HT-29 (cell line): ENCODE data around the gene SMYD3. TPM values are rescaled to one million over a fixed set of nuclear protein-coding genes. Genes with fewer than 3 reads are reported as not detected.

ENCODE experiments used
- DNase-seq: peaks from one replicate; pipeline ENCODE4 v3.0.0-alpha.2; 2015; ENCODE audit warnings: low spot score
- total RNA-seq: library from RNA; depleted of rRNA; stranded (reverse); fragments of >200 nt; shearing (Covaris generic); gene quantifications from 2 replicates; pipeline ENCODE4 v1.2.3, GENCODE V29; 2014

SMYD3 gene
- total RNA-seq, 1 experiment from 2014 or later, result 24.3 TPM

DNA sequence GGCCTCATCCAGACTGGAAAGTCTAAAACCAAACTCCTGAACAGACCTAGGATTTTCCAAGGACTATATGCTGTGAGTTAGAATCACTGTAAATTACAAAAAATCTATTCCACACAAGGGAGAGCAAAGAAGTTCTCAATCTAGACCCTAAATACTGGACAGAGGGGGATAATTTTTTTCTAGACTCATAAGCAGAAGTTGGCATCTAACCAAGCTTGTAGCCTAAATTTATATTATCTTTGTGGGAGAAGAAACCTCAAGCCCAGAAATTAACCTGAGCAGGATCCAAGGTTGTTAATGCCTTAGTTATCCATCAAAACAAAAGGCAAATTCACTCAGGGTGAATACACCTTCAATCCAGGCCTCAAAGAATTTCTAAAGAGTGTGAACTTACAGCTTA is 290.2 kb downstream of the SMYD3 start:
- DNase-seq, result no peak

DNA sequence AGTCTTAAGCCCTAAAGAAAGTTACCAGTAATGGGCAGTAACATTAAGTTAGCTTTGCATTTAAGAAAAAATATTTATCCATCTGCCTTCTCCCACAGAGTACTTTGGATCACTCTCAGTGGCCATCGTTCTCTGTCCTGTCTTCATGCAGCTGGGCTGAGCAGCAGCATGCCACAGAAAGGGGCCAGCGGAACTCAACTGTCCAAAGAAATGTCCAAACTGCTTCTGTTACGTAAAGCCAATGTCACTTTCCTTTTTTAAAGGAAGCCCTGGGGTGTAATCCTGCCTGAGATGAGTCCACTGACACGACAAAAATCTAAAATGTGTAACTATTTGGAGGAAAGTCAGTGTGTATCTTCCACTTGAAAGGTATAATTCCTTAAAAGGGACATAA is 291.6 kb downstream of the SMYD3 start:
- no peak for DNase-seq

- DNase-seq, result peak; percentile 16
Observed at GRCh38 chr1:246214708-246215509, 292.2 kb downstream of the SMYD3 start.

- DNase-seq, result no peak
Observed at GRCh38 chr1:246213947-246214346, 293.1 kb downstream of the SMYD3 start.

- DNase-seq, result no peak
Observed at GRCh38 chr1:246213502-246213901, 293.6 kb downstream of the SMYD3 start.

GRCh38 chr1:246213036-246213435 is 294.0 kb downstream of the SMYD3 start:
- no peak for DNase-seq

DNA sequence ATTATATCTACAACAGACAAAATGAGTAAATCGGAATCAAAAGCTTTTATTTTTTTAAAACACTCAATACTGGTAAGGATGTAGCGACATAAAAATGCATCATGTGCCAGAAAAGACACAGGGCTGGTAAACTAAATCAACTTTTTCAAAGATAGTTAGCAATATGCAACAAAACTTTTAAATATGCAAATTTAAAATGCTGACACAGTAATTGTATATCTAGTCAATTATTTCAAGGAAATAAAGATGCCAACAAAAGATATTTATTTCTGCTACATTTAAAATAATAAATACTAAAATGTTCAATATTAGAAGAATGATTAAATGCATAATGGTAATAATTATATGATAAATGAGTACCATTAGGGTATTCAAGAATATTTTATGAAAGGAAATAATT is 295.1 kb downstream of the SMYD3 start:
- DNase-seq, result no peak

- no peak for DNase-seq
Observed at GRCh38 chr1:246210756-246211155, 296.3 kb downstream of the SMYD3 start.

DNA sequence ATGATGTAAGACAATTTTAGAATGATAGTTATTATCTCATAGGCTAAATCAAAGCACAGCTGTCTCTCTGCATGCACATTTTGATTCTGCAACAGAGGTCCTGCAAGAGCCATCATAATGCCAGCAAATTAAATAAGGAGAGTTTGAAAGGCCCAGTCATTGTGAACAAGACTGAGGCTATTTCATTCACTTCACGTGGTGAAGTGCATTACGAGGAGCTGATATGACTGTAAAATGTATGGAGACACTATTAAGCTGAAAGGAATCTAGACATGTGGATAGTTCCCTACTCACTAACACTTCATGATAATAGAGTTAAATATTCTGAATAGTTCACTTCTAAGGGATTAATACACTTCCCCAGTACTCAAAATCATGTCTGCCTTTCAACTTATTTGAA is 299.0 kb downstream of the SMYD3 start:
- DNase-seq, result no peak

GRCh38 chr1:246203180-246203579 is 303.9 kb downstream of the SMYD3 start:
- no peak for DNase-seq

DNA sequence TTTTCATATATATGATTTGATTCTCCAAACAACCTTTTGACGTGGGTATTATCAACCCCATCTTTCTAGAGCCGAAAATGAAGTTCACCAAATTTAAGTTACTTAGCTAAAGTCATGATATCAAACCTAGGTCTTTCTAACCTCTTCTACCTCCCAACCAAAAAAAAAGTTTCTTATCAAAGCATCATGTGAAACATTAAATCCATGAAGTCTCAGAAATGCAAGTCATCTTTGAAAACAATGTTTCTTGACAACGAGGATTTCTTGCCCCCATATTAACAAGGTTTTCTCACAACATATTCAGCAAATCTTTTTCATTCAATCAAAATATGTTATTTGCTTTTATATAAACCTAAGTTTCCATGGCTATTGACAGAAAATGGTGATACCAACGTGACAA is 306.3 kb downstream of the SMYD3 start:
- no peak for DNase-seq

DNA sequence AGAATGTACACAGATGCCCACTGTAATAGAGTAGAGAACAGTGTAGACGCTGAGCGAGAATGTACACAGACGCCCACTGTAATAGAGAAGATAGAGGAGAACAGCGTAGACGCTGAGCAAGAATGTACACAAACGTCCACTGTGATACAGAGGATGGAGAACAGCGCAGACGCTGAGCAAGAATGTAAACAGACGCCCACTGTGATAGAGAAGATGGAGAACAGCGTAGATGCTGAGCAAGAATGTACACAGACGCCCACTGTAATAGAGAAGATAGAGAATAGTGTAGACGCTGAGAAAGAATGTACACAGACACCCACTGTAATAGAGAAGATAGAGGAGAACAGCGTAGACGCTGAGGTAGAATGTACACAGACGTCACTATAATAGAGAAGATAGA is 306.9 kb downstream of the SMYD3 start:
- no peak for DNase-seq

DNA sequence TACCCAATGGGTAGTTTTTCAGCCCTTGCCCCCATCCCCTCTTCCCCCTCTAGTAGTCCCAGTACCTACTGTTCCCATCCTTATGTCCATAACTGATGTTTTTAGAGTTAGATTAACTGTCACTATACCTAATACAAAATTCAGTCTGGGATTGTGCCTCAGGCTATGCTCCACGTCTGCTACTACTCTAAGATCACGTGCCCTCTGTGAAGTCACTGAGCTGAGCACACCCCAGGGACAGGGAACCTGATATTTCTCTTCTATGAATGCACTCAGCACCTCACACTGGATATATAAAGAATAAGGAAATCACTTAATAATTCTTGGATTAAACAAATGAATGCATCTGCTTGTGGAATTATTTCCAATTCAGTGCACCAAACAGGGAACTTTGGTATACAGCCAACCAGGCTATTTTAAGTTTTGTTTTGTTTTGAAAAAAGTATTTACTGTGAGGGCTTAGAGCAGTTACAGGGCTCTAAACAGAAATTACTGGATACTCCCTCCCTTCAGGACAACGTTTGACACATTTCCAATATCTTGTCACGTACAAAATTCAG is 307.9 kb downstream of the SMYD3 start:
- DNase-seq, result no peak

GRCh38 chr1:246198115-246198816 is 308.8 kb downstream of the SMYD3 start:
- no peak for DNase-seq

DNA sequence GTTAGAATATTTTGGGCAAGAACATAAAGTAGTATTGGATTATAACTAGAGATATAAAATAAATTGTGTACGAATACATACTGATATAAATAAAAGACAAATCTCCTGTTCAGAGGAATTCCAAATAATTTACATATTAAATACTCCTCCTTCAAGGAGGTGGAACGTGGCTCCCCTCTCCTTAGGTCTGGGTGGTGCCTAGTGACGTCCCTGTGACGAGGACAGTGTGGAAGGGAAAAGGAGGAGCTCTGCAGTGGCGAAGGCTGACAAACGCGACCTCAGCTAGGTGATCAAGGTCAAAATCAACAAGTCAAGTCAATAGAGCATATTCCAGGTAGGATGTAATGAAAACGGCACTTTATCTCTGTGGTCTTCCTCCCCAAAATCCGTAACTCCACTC is 310.0 kb downstream of the SMYD3 start:
- no peak for DNase-seq

GRCh38 chr1:246195296-246195695 is 311.8 kb downstream of the SMYD3 start:
- DNase-seq, result no peak

- DNase-seq, result no peak
Observed at GRCh38 chr1:246193537-246193936, 313.5 kb downstream of the SMYD3 start.

DNA sequence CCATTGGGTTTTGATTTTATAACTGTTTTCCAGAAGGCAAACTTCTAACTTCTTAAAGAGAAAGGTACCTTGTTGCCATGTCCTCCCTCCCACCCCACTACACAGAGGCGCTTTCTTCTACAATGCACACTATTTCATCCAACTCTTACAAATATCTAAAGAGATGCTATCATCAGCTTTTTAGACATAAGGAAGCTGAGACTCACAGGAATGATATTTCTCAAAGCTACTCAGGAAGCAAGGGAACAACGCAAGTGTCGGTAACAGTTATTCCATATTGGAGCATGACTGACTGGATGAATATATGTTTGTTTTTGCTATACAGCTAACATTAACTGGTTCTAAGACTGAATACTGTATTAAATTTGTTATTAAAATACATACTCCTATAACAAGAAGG is 318.0 kb downstream of the SMYD3 start:
- no peak for DNase-seq

DNA sequence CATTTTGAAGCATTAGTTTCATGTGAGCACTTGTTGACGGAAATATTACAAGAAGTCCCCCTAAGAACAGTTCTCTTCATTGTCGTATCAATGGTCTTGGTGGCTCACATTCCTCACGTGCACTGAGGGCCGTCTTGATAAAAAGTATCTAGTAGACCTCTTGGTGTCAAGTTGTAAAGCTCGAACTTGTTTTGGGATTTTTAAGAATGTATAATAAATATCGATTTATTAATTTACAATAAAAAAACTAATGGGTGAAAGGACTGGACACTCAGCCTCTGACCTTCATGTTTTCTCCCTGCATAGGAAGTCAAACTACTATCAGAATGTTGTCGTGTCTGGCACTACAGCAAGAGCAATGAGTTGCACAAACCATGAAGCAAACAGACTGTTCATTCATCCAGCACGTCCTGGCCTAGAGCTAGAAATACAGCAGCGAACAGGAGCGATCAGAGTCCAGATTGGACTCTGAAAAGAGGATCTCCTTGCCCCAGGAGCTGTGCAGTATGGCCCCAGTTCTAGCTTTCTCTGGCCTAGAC is 319.2 kb downstream of the SMYD3 start:
- no peak for DNase-seq

- no peak for DNase-seq
Observed at GRCh38 chr1:246184503-246184902, 322.6 kb downstream of the SMYD3 start.

GRCh38 chr1:246182149-246182851 is 324.8 kb downstream of the SMYD3 start:
- no peak for DNase-seq

GRCh38 chr1:246181241-246181640 is 325.8 kb downstream of the SMYD3 start:
- DNase-seq, result no peak
